Endothelial cell of umbilical vein (primary cell): ENCODE measurements around the gene FAM186B. TPM values are rescaled to one million over a fixed set of nuclear protein-coding genes. Genes with fewer than 3 reads are reported as not detected.

Experiments used
- BruUV-seq: library from RNA; stranded (reverse); fragments of 400-500 nt; replicated peaks from 2 replicates; lab custom pipeline; 2021; lab: Mats Ljungman, UMichigan
- CTCF ChIA-PET: fragments of 300-600, 350-600 bp; sonication (Branson Sonifier 250); formaldehyde crosslinking; loops from one replicate; lab custom pipeline; 2021; ENCODE audit warnings: antibody characterized with exemption, inconsistent platforms; lab: Charles Lee
- POLR2A ChIA-PET: fragments of 300-600, 350-600 bp; sonication (Branson Sonifier 250); formaldehyde crosslinking; loops from one replicate; lab custom pipeline; 2021; ENCODE audit warnings: antibody characterized with exemption, inconsistent platforms; lab: Charles Lee
- DNase-seq: peaks from one replicate; pipeline ENCODE4 v3.0.0-alpha.2; 2011; ENCODE audit warnings: low read depth, low spot score
- FAIRE-seq: peaks from 2 replicates; lab custom pipeline; 2011; peaks lifted over from hg19 to GRCh38; lab: Jason Lieb, UNC
- H2AFZ ChIP-seq: 2 replicates; pipeline ENCODE4 v1.6.0; 2012; ENCODE audit warnings: low read depth, low read length, control low read depth, inconsistent platforms
- H3K27ac ChIP-seq: 2 replicates; pipeline ENCODE4 v1.5.1; 2011; ENCODE audit warnings: low read depth, mild to moderate bottlenecking, control low read depth, low read length, moderate library complexity; ENCODE audit not compliant: insufficient read depth
- H3K27me3 ChIP-seq, 2 experiments: 2 replicates each; pipeline versions ENCODE4 v1.6.0 to v1.6.1; 2011; ENCODE audit warnings: low read length in 2 of 2, mixed read lengths in 1 of 2; ENCODE audit not compliant: control insufficient read depth in 2 of 2, insufficient read depth in 2 of 2
- H3K36me3 ChIP-seq, 2 experiments: 2 replicates in 1 of 2; 3 replicates in 1 of 2; pipeline ENCODE4 v1.5.1; 2011; ENCODE audit warnings: low read length in 2 of 2, mild to moderate bottlenecking in 1 of 2, moderate library complexity in 1 of 2; ENCODE audit not compliant: control insufficient read depth in 2 of 2, insufficient read depth in 2 of 2; ENCODE audit errors: extremely low read depth in 1 of 2
- H3K4me1 ChIP-seq: 3 replicates; pipeline ENCODE4 v1.5.1; 2011; ENCODE audit warnings: mild to moderate bottlenecking, low read length; ENCODE audit not compliant: control insufficient read depth, insufficient read depth; ENCODE audit errors: extremely low read depth
- H3K4me2 ChIP-seq: 2 replicates; pipeline ENCODE4 v1.6.1; 2011; ENCODE audit warnings: low read length, control low read depth, mixed read lengths; ENCODE audit not compliant: insufficient read depth
- H3K4me3 ChIP-seq, 3 experiments: fragments of 200-600 bp in 1 of 3; sonication (generic), shearing (Covaris generic) in 1 of 3; replicated peaks in 1 of 3; 2 replicates each; pipeline ENCODE4 v1.5.1; 2011 to 2016; ENCODE audit warnings: control low read depth in 3 of 3, low read length in 3 of 3, mild to moderate bottlenecking in 2 of 3, inconsistent platforms in 1 of 3, low read depth in 1 of 3, moderate library complexity in 1 of 3; ENCODE audit not compliant: insufficient read depth in 1 of 3
- H3K79me2 ChIP-seq: 2 replicates; pipeline ENCODE4 v1.6.0; 2012; ENCODE audit warnings: low read length, inconsistent platforms; ENCODE audit not compliant: control insufficient read depth, insufficient read depth
- H3K9ac ChIP-seq: replicated peaks from 2 replicates; pipeline ENCODE3; 2011; ENCODE audit warnings: low read length, control low read depth; ENCODE audit not compliant: insufficient read depth; ENCODE audit errors: extremely low read depth
- H3K9me1 ChIP-seq: replicated peaks from 3 replicates; pipeline ENCODE4 v1.6.0; 2011; ENCODE audit warnings: mild to moderate bottlenecking, low read length; ENCODE audit not compliant: control insufficient read depth, insufficient read depth; ENCODE audit errors: extremely low read depth
- H3K9me3 ChIP-seq: replicated peaks from 2 replicates; pipeline ENCODE4 v1.5.1; 2012; ENCODE audit warnings: low read length, inconsistent platforms; ENCODE audit not compliant: control insufficient read depth, insufficient read depth
- H4K20me1 ChIP-seq: replicated peaks from 2 replicates; pipeline ENCODE3; 2011; ENCODE audit warnings: mild to moderate bottlenecking, low read length; ENCODE audit not compliant: control insufficient read depth, insufficient read depth; ENCODE audit errors: extremely low read depth
- CTCF ChIP-seq, 2 donors: IDR thresholded peaks; 1 replicate in 1 of 2; 2 replicates in 1 of 2; pipeline ENCODE4 v1.5.1; 2011; ENCODE audit warnings: low read length in 2 of 2, mild to moderate bottlenecking in 2 of 2, moderate library complexity in 2 of 2, control low read depth in 1 of 2, inconsistent platforms in 1 of 2, low read depth in 1 of 2; ENCODE audit not compliant: insufficient read depth in 1 of 2; ENCODE audit errors: extremely low read depth in 1 of 2
- EZH2 ChIP-seq: IDR thresholded peaks from 2 replicates; pipeline ENCODE4 v1.6.1; 2012; ENCODE audit warnings: borderline replicate concordance, low read depth, mild to moderate bottlenecking, moderate library complexity, low read length, inconsistent platforms; ENCODE audit not compliant: severe bottlenecking
- FOS ChIP-seq: IDR thresholded peaks from 2 replicates; pipeline ENCODE4 v1.6.1; 2011; ENCODE audit warnings: mild to moderate bottlenecking, low read length, moderate library complexity, borderline replicate concordance; ENCODE audit not compliant: insufficient read depth
- GATA2 ChIP-seq: IDR thresholded peaks from 2 replicates; pipeline ENCODE4 v1.7.0; 2011; ENCODE audit warnings: low read depth, mild to moderate bottlenecking, moderate library complexity, mixed read lengths, low read length; ENCODE audit not compliant: insufficient read length, insufficient read depth
- JUN ChIP-seq: IDR thresholded peaks from 2 replicates; pipeline ENCODE4 v1.6.1; 2011; ENCODE audit warnings: borderline replicate concordance, low read depth; ENCODE audit not compliant: insufficient read length, insufficient read depth
- MAX ChIP-seq: IDR thresholded peaks from 2 replicates; pipeline ENCODE4 v1.6.1; 2011; ENCODE audit not compliant: insufficient read depth, insufficient read length
- MYC ChIP-seq: IDR thresholded peaks from one replicate; pipeline ENCODE4 v1.6.1; 2011; ENCODE audit warnings: mild to moderate bottlenecking, low read depth, low read length
- POLR2A ChIP-seq: IDR thresholded peaks from 2 replicates; pipeline ENCODE4 v1.6.1; 2012; ENCODE audit warnings: low read depth, mild to moderate bottlenecking, control low read depth, low read length
- POLR2AphosphoS5 ChIP-seq: IDR thresholded peaks from 2 replicates; pipeline ENCODE4 v1.6.1; 2012; ENCODE audit warnings: low read depth, mild to moderate bottlenecking, control low read depth, low read length, moderate library complexity; ENCODE audit not compliant: insufficient read depth
- dilution Hi-C: fragments of 300-500 bp; cut with MboI; formaldehyde crosslinking; loops from one replicate; pipeline ENCODE4 v1.15.0; 2019; ENCODE audit warnings: low sequenced_read_pairs; ENCODE audit not compliant: extremely low pct_ligation_motif_present
- intact Hi-C: fragments of 100-400 bp; cut with micrococcal nuclease; formaldehyde crosslinking; loops from one replicate; pipeline ENCODE4 v1.10.0; 2022
- polyA plus RNA-seq, 4 experiments: library from polyadenylated mRNA; depleted of rRNA in 3 of 4; stranded (reverse) in 3 of 4; unstranded in 1 of 4; fragments of >200 nt; gene quantifications; 2 replicates each; pipeline versions ENCODE4 v1.2.1 to v1.2.3, GENCODE V29; 2011 to 2012; ENCODE audit warnings: missing spikeins in 1 of 4
- total RNA-seq: library from RNA; stranded (reverse); gene quantifications from 2 replicates; pipeline ENCODE4 v1.2.3, GENCODE V29; 2021

The FAM186B gene
- total and polyA plus RNA-seq, 2 donors (not counting 3 experiments of a cell fraction or from before 2014, with no cell fraction given), result 0.10 to 0.33 TPM

DNA sequence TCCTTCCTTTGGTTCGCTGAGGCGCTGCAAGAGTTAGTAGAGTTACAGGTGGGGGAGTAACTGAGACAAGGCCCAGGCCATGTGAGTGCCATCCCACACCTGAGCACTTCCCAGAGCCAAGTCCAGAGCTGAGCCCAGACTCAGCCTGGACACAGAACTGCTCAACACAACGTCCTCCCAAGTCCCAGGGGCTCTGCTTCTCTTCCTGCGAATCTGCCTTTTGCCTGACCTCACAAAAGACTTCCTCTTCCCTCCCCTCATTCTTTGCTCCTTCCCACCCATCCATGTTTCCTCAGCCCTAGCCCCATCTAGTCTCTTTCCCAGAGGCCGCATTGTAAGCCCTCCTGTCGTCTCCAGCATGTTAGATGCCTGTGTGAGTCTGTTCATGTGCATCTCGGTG lies 20.8 kb downstream of the FAM186B start:
- dilution Hi-C loops (no loop called here), intact Hi-C loops (no loop called here)
- DNase-seq, result no peak

GRCh38 chr12:49583366-49584094 lies 21.9 kb downstream of the FAM186B start:
- FAIRE-seq (no peak), DNase-seq (no peak)
- no peaks in the 10 kb centered on the region for H3K9me1 ChIP-seq
- no peaks in the 10 kb centered on the region for H3K9me3 ChIP-seq
- no peak overlapping the region for H2AFZ ChIP-seq
- no peaks in the 10 kb centered on the region for H4K20me1 ChIP-seq
- no peaks in the 10 kb centered on the region for H3K27me3 ChIP-seq
- dilution Hi-C loops (no loop called here), intact Hi-C loops (no loop called here)
- no peaks in the 10 kb centered on the region for H3K79me2 ChIP-seq
- no peaks in the 10 kb centered on the region for H3K4me1 ChIP-seq
- no peaks in the 10 kb centered on the region for H3K36me3 ChIP-seq
- POLR2A ChIA-PET, result no interaction called here
- TF ChIP-seq CTCF (IDR thresholded peaks at IDR 0.05; ENCODE audit: extremely low read depth in 1 of 2, insufficient read depth in 1 of 2, low read depth in 1 of 2, low read length in 2 of 2), result no peak
- no peak for TF ChIP-seq FOS
- no peak for TF ChIP-seq EZH2
- no peak for TF ChIP-seq MYC
- no peak for TF ChIP-seq JUN
- TF ChIP-seq MAX, result no peak
- no peak for TF ChIP-seq POLR2AphosphoS5
- TF ChIP-seq GATA2, result no peak
- no peak for TF ChIP-seq POLR2A
- H3K4me3 ChIP-seq, result no peak overlapping the region
- H3K9ac ChIP-seq, result no peak overlapping the region
- no peak overlapping the region for H3K27ac ChIP-seq
- no peak overlapping the region for H3K4me2 ChIP-seq
- CTCF ChIA-PET, result interaction anchor here (1.3 to 7.1 kb wide), 5 partner anchors 31 to 251 kb away, joined by 4 to 181 read pairs (median 44); partner anchors contain the start of gene DNAJC22
- BruUV-seq, result no TSS peak

More for the DNA sequence above, 20.8 kb downstream of the FAM186B start:
- POLR2A ChIA-PET, result no interaction called here
- Histone ChIP-seq H3K79me2 (no peaks in the 10 kb centered on the region), H3K27ac (no peak overlapping the region), H3K4me3 (no peak overlapping the region), H3K4me2 (no peak overlapping the region), H3K9me1 (no peaks in the 10 kb centered on the region), H3K36me3 (no peaks in the 10 kb centered on the region), H3K9ac (no peak overlapping the region), H2AFZ (no peak overlapping the region), H3K27me3 (no peaks in the 10 kb centered on the region), H4K20me1 (no peaks in the 10 kb centered on the region), H3K4me1 (no peaks in the 10 kb centered on the region), H3K9me3 (no peaks in the 10 kb centered on the region)
- TF ChIP-seq MAX (no peak), MYC (no peak)
- no peak for FAIRE-seq
- no TSS peak for BruUV-seq
- CTCF ChIA-PET, result interaction anchor here (2.2 to 7.1 kb wide), 3 partner anchors 225 to 252 kb away, joined by 9 to 181 read pairs (median 100); partner anchors contain the start of gene DNAJC22
